ENCODE measurements around the gene ZBED1.
"Not testable (repeated sequence)": the region's sequence is repeated elsewhere in the genome, so short reads cannot be mapped to it uniquely, and the experiment has no call there.

The ZBED1 gene

GRCh38 chrX:2473064-2473463, 27.7 kb downstream of the ZBED1 start:
- DNase-seq: not testable (repeated sequence)

GRCh38 chrX:2471641-2472040, 29.1 kb downstream of the ZBED1 start:
- no peak for DNase-seq

DNA sequence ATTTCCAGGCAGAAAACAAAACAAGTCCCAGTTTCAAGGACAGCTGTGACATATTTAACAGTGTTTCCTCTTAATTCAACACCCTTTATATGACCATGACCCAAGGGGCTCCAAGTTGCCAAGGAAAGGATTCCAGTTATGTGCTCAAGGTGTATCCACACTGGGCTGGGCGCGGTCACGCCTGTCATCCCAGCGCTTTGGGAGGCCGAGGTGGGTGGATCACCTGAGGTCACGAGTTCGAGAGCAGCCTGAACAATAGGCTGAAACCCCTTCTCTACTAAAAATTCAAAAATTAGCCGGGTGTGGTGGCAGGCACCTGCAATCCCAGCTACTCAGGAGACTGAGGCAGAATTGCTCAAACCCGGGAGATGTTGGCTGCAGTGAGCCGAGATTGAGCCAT, 29.6 kb downstream of the ZBED1 start:
- DNase-seq: not testable (repeated sequence)

DNA sequence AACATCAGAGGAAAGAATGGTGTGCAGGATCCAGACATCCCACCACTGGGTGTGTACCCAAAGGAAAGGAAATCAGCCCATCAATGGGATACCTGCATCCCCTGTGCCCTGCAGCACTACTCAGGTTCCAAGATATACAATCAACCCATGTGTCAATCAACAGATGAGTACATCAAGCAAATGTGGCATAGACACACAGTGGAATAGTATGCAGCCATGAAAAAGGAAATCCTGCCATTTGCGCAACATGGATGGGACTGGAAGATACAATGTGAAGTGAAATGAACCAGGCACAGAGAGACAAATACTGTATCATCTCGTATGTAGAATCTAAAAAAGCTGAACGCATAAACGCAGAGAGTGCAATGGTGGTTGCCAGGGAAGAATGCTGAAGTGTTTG, 30.9 kb downstream of the ZBED1 start:
- DNase-seq: not testable (repeated sequence)

GRCh38 chrX:2469196-2469685, 31.5 kb downstream of the ZBED1 start:
- no peak for DNase-seq

DNA sequence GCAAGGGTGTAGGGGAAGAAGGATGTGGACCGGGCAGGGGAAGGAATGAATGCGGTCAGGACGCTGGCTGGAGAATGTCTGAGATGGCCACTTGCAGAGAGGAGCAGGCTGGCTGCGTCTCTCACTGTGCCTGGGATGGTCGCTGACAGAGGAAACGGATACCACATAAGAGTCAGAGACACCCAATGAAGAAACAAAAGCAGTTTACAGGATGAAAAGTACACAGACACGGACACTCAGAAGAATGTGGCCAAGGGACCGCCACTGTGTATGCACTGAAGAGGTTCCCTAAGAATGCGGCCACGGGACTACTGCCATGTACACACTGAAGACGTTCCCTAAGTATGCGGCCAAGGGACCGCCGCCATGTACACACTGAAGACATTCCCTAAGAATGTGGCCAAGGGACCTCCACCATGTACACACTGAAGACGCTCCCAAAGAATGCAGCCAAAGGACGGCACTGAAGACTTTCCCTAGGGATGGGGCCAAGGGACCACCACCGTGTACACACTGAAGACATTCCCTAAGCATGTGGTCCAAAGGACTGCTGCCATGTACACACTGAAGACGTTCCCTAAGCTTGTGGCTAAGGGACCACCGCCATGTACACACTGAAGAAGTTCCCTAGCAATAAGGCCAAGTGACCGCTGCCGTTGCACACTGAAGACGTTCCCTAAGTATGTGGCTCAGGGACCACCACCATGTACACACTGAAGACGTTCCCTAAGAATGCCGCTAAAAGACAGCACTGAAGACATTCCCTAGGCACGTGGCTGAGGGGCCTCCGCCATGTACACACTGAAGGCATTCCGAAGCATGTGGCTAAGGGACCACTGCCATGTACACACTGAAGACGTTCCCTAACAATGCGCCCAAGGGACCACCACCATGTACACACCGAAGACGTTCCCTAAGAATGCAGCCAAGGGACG, 32.2 kb downstream of the ZBED1 start:
- DNase-seq: no peak

GRCh38 chrX:2466876-2467656, 33.7 kb downstream of the ZBED1 start:
- no peak for DNase-seq

DNA sequence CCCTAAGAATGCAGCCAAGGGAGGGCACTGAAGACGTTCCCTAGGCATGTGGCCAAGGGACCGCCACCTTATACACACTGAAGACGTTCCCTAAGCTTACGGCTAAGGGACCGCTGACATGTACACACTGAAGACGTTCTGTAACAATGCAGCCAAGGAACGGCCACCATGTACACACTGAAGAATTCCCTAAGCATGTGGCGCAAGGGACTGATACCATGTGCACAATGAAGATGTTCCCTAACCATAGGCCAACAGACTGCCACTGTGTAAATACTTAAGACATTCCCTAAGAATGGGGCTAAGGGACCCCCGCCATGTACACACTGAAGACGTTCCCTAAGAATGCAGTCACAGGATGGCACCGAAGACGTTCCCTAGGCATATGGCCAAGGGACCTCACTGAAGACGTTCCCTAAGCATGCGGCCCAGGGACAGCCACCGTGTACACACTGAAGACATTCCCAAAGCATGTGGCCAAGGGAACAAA, 36.1 kb downstream of the ZBED1 start:
- DNase-seq: no peak

GRCh38 chrX:2463973-2464676, 36.7 kb downstream of the ZBED1 start:
- no peak for DNase-seq

- DNase-seq: not testable (repeated sequence)
Measured at GRCh38 chrX:2463481-2463880, 37.3 kb downstream of the ZBED1 start.

- no peak for DNase-seq
Measured at GRCh38 chrX:2462780-2463179, 38.0 kb downstream of the ZBED1 start.

DNA sequence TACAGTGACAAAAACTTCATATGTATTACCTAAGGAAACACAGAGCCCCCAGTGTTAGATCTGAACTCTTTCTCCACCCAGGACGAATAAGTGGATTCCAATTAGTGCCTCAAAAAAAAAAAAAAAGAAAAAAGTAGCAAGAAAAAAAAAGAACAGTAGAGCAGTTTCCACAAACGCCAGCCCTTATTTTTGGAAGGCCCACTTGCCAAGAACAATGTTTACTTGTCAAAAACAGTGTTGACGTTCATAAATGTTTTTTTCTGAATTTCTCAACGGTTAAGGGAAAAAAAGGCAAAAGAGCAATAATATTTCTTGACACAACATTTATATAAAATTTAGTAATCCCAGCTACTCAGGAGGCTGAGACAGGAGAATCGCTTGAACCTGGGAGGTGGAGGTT, 38.7 kb downstream of the ZBED1 start:
- no peak for DNase-seq

GRCh38 chrX:2461711-2462016, 39.1 kb downstream of the ZBED1 start:
- DNase-seq: no peak

GRCh38 chrX:2460821-2461710, 39.7 kb downstream of the ZBED1 start:
- DNase-seq: not testable (repeated sequence)

- not testable (repeated sequence) for DNase-seq
Measured at GRCh38 chrX:2460048-2460447, 40.7 kb downstream of the ZBED1 start.

DNA sequence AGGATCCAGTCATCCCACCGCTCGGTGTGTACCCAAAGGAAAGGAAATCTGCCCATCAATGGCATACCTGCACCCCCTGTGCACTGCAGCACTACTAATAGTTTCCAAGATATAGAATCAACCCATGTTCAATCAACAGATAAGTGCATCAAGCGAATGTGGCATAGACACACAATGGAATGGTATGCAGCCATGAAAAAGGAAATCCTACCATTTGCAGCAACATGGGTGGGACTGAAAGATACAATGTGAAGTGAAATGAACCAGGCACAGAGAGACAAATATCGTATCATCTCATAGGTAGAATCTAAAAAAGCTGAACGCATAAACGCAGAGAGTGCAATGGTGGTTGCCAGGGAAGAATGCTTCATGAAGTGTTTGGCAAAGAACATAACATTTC, 42.5 kb downstream of the ZBED1 start:
- DNase-seq: no peak

- no peak for DNase-seq
Measured at GRCh38 chrX:2457289-2458133, 43.3 kb downstream of the ZBED1 start.

DNA sequence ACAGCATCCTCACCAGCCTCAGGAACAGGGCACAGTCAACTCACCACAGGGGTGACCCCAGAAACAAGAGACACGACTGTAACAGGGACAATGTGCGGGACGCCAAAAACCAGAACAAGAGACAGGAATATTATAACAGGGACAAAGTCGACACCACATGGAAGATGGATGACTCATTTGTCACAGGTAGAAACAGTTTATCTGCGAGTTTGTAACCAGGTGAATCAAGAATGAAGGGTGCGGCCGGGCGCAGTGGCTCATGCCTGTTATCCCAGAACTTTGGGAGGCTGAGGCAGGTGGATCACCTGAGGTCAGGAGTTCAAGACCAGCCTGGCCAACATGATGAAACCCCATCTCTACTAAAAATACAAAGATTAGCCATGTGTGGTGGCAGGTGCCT, 44.7 kb downstream of the ZBED1 start:
- DNase-seq: not testable (repeated sequence)

DNA sequence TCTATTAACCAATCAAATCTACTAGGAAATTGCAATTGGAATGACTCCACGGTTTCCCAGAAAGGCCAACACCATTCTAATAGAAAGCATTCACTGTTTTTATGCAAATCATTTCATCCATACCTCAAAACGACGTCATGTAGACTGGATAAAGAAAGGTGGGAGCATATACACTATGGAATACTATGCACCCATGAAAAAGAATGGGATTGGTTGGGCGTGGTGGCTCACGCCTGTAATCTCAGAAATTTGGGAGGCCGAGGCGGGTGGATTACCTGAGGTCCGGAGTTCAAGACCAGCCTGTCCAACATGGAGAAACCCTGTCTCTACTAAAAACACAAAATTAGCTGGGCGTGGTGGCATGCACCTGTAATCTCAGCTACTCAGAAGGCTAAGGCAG, 46.2 kb downstream of the ZBED1 start:
- DNase-seq: not testable (repeated sequence)

- DNase-seq: no peak
Measured at GRCh38 chrX:2452799-2453198, 48.0 kb downstream of the ZBED1 start.

DNA sequence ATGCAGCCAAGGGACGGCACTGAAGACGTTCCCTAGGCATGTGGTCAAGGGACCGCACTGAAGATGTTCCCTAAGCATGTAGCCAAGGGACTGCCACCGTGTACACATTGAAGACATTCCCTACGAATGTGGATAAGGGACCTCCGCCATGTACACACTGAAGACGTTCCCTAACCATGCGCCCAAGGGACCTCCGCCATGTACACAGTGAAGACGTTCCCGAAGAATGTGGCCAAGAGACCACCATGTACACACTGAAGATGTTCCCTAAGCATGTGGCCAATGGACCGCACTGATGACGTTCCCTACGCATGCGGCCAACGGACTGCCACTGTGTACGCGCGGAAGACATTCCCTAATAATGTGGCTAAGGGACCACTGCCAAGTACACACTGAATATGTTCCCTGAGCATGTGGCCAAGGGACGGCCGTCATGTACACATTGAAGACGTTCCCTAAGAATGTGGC, 48.4 kb downstream of the ZBED1 start:
- DNase-seq: no peak
